Endothelial cell (in vitro differentiated cells): Measurements from ENCODE around the gene IGFBPL1. TPM values are rescaled to one million over a fixed set of nuclear protein-coding genes. Genes with fewer than 3 reads are reported as not detected.
"Not testable (repeated sequence)": the region's sequence is repeated elsewhere in the genome, so short reads cannot be mapped to it uniquely, and the experiment has no call there.

ENCODE experiments used
- DNase-seq: peaks from one replicate; pipeline ENCODE4 v3.0.0; 2021; ENCODE audit warnings: low spot score
- H3K27ac Mint-ChIP-seq: one replicate; pipeline ENCODE4 v1.8.0; 2021; ENCODE audit warnings: mixed read lengths, inconsistent platforms; ENCODE audit not compliant: unreplicated experiment
- H3K27me3 Mint-ChIP-seq: one replicate; pipeline ENCODE4 v1.8.0; 2021; ENCODE audit warnings: mild to moderate bottlenecking, moderate library complexity, mixed read lengths, inconsistent platforms; ENCODE audit not compliant: unreplicated experiment
- H3K36me3 Mint-ChIP-seq: one replicate; pipeline ENCODE4 v1.8.0; 2021; ENCODE audit warnings: mild to moderate bottlenecking, low read depth, mixed read lengths, inconsistent platforms; ENCODE audit not compliant: unreplicated experiment
- H3K4me1 Mint-ChIP-seq: one replicate; pipeline ENCODE4 v1.8.0; 2021; ENCODE audit warnings: mild to moderate bottlenecking, mixed read lengths, inconsistent platforms; ENCODE audit not compliant: unreplicated experiment
- H3K4me3 Mint-ChIP-seq: one replicate; pipeline ENCODE4 v1.8.0; 2021; ENCODE audit warnings: mild to moderate bottlenecking, mixed read lengths, inconsistent platforms; ENCODE audit not compliant: unreplicated experiment
- H3K9me3 Mint-ChIP-seq: one replicate; pipeline ENCODE4 v1.8.0; 2021; ENCODE audit warnings: mixed read lengths, inconsistent platforms; ENCODE audit not compliant: unreplicated experiment
- CTCF ChIP-seq: fragments of 200-600 bp; sonication (generic); IDR thresholded peaks from one replicate; pipeline ENCODE4 v1.5.0; 2021; ENCODE audit warnings: antibody characterized with exemption; ENCODE audit not compliant: unreplicated experiment
- total RNA-seq: library from RNA; stranded (reverse); fragmentation: NEBNext Ultra II Directional; extraction: Animal tissue kit (Norgen Biotek cat#: 25700); gene quantifications from one replicate; pipeline ENCODE4 v1.2.1, GENCODE V29; 2021; ENCODE audit not compliant: unreplicated experiment

IGFBPL1 gene
- total RNA-seq, 1 donor from 2014 or later: 9.1 TPM

- DNase-seq: no peak
- peaks cover 10% of the 10 kb centered on the region for H3K27me3 Mint-ChIP-seq
- H3K9me3 Mint-ChIP-seq: peaks cover 8% of the 10 kb centered on the region
- no peak overlapping the region for H3K27ac Mint-ChIP-seq
- TF ChIP-seq CTCF: no peak
- no peak overlapping the region for H3K4me3 Mint-ChIP-seq
- H3K4me1 Mint-ChIP-seq: peaks cover 8% of the 10 kb centered on the region
- H3K36me3 Mint-ChIP-seq: peaks cover 4% of the 10 kb centered on the region
These were observed 43.9 kb downstream of the IGFBPL1 start for GRCh38 chr9:38380230-38380871.

DNA sequence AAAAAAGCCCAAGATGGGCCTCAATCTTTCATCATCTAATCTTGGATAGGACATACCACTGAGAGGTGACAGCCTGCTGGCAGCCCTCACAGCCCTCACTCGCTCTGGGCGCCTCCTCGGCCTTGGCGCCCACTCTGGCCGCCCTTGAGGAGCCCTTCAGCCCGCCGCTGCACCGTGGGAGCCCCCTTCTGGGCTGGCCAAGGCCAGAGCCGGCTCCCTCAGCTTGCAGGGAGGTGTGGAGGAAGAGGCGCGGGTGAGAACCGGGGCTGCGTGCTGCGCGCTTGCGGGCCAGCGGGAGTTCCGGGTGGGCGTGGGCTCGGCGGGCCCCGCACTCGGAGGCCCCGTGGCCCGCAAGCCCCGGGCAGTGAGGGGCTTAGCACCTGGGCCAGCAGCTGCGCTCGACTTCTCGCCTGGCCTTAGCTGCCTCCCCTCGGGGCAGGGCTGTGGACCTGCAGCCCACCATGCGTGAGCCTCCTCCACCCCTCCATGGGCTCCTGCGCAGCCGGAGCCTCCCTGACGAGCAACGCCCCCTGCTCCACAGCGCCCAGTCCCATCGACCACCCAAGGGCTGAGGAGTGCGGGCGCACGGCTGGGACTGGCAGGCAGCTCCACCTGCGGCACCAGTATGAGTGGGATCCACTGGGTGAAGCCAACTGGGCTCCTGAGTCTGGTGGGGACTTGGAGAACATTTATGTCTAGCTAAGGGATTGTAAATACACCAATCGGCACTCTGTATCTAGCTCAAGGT is 46.7 kb downstream of the IGFBPL1 start:
- H3K27me3 Mint-ChIP-seq, H3K4me1 Mint-ChIP-seq, H3K36me3 Mint-ChIP-seq, DNase-seq, H3K4me3 Mint-ChIP-seq, H3K27ac Mint-ChIP-seq, H3K9me3 Mint-ChIP-seq: not testable (repeated sequence)

DNA sequence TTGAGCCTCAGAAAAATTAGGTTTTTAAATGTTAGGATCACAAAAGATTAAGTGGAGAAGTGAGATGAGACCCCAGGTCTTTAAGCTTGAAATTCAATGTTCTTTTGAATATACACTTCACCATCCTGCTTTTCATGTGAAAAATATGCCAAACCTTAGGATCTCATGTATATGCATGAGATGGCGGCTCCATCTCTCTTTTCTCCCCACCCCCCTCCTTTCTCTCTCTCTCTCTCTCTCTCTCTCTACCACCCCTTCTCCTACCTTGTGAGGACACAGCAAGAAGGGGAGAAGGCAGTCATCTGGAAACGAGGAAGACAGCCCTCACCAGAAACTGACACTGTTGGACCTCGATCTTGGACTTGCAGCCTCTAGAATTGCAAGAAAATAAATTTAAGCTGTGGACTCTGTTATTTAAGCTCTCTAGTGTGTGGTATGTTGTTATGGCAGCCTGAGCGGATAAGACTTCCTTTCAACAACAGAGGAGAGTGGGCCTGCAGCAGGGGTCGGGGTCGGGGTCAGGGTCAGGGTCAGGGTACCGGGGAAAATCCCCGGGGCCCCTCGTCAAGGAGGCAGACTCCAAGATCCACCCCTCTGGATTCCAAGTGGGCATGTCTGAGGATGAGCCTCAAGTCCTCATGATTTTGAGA is 48.1 kb downstream of the IGFBPL1 start:
- TF ChIP-seq CTCF: no peak
- Mint-ChIP-seq H3K36me3 (no peaks in the 10 kb centered on the region), H3K4me3 (no peak overlapping the region), H3K9me3 (no peaks in the 10 kb centered on the region), H3K4me1 (peaks cover 5% of the 10 kb centered on the region), H3K27ac (no peak overlapping the region), H3K27me3 (peaks cover 2% of the 10 kb centered on the region)
- DNase-seq: no peak

DNA sequence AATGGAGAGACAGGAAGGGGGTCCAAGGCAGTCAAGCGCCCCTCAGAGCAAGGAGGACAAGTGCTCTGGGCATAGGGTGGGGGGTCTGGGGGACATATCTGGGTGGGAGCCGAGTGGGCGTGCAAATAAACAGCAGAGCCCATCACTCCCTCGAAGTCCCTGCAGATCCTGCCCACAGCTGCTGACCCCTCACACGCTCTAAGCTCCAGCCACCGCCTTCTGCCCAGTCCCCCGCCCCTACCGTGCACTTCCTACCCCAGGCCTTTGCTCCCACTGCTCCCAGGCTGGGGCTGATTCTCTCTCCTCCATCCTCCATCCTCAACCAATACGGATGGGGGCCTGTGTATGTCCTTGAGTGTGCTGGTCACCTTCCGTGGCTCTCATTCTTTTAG is 48.7 kb downstream of the IGFBPL1 start:
- H3K4me3 Mint-ChIP-seq: no peak overlapping the region
- DNase-seq: no peak
- no peaks in the 10 kb centered on the region for H3K36me3 Mint-ChIP-seq
- H3K4me1 Mint-ChIP-seq: no peaks in the 10 kb centered on the region
- H3K9me3 Mint-ChIP-seq: no peaks in the 10 kb centered on the region
- H3K27me3 Mint-ChIP-seq: peaks cover 4% of the 10 kb centered on the region
- H3K27ac Mint-ChIP-seq: no peak overlapping the region
- no peak for TF ChIP-seq CTCF

GRCh38 chr9:38374847-38375571 is 49.2 kb downstream of the IGFBPL1 start:
- H3K27me3 Mint-ChIP-seq: peaks cover 4% of the 10 kb centered on the region
- no peaks in the 10 kb centered on the region for H3K4me1 Mint-ChIP-seq
- no peak for TF ChIP-seq CTCF
- no peak for DNase-seq
- no peak overlapping the region for H3K4me3 Mint-ChIP-seq
- H3K36me3 Mint-ChIP-seq: no peaks in the 10 kb centered on the region
- H3K27ac Mint-ChIP-seq: no peak overlapping the region
- H3K9me3 Mint-ChIP-seq: no peaks in the 10 kb centered on the region
